Esophagus muscularis mucosa (tissue), 4 donors: ENCODE measurements around the gene TEX261. TPM values are rescaled to one million over a fixed set of nuclear protein-coding genes. Genes with fewer than 3 reads are reported as not detected.

Experiments used
- DNase-seq: peaks from one replicate; pipeline ENCODE4 v3.0.0-alpha.2; 2017; ENCODE audit errors: extremely low spot score
- H3K27ac ChIP-seq, 4 donors: fragments of 200-600 bp; sonication (generic); replicated peaks in 1 of 4; 1 replicate in 3 of 4; 2 replicates in 1 of 4; pipeline ENCODE4 v1.5.1; 2016 to 2019; ENCODE audit warnings: mild to moderate bottlenecking in 1 of 4
- H3K27me3 ChIP-seq, 4 donors: fragments of 200-600 bp; sonication (generic); one replicate each; pipeline versions ENCODE4 v1.5.1 to v1.6.0; 2016 to 2019
- H3K36me3 ChIP-seq, 4 donors: fragments of 200-600 bp; sonication (generic); one replicate each; pipeline ENCODE4 v1.5.1; 2016 to 2019
- H3K4me1 ChIP-seq, 4 donors: fragments of 200-600 bp; sonication (generic); one replicate each; pipeline ENCODE4 v1.5.1; 2016 to 2019
- H3K4me3 ChIP-seq, 4 donors: fragments of 200-600 bp; sonication (generic); 1 replicate in 2 of 4; 2 replicates in 2 of 4; pipeline ENCODE4 v1.5.1; 2016 to 2019; ENCODE audit warnings: mild to moderate bottlenecking in 4 of 4, moderate library complexity in 1 of 4
- H3K9me3 ChIP-seq, 4 donors: fragments of 200-600 bp; sonication (generic); 1 replicate in 3 of 4; 2 replicates in 1 of 4; pipeline ENCODE4 v1.5.1; 2016 to 2019
- EP300 ChIP-seq: sonication (generic); formaldehyde crosslinking; IDR thresholded peaks from one replicate; pipeline ENCODE4 v1.6.1; 2017; ENCODE audit warnings: antibody characterized with exemption
- POLR2A ChIP-seq: fragments of 450-650 bp; IDR thresholded peaks from one replicate; pipeline ENCODE4 v1.6.1; 2017; ENCODE audit warnings: antibody characterized with exemption, moderate library complexity, mild to moderate bottlenecking, low read depth
- POLR2AphosphoS5 ChIP-seq, 2 donors: sonication (generic); formaldehyde crosslinking; IDR thresholded peaks; one replicate each; pipeline ENCODE4 v1.6.1; 2017; ENCODE audit warnings: antibody characterized with exemption in 2 of 2
- WGBS: methylation state at CpG from one replicate; pipeline ENCODE4 v1.1.5; 2018; 5-methylcytosine and 5-hydroxymethylcytosine counted together
- intact Hi-C: fragments of 100-400 bp; cut with DNase I; formaldehyde crosslinking; loops from one replicate; pipeline ENCODE4 v1.15.1; 2023
- total RNA-seq, 4 donors: library from RNA; depleted of rRNA; stranded (reverse); fragments of >200 nt; gene quantifications; one replicate each; pipeline versions ENCODE4 v1.1.0 to v1.2.1, GENCODE V29; 2016
- TF ChIP-seq, protein P1 (sequence below), 3 experiments: fragments of 200-600 bp in 2 of 3; fragments of 450-650 bp in 1 of 3; sonication (generic) in 2 of 3; IDR thresholded peaks; one replicate each; pipeline ENCODE4 v1.5.1; 2017 to 2019; ENCODE audit warnings: antibody characterized with exemption in 3 of 3, mild to moderate bottlenecking in 2 of 3, moderate library complexity in 1 of 3

The TEX261 gene
- total RNA-seq, 4 donors from 2014 or later: 21.6 to 37.7 (median 33.3) TPM

- no peak for TF ChIP-seq EP300
- peak; percentile 74 for DNase-seq
- intact Hi-C loops: no loop called here
Observed at GRCh38 chr2:70991742-70992141, 2.9 kb downstream of the TEX261 start.

DNA sequence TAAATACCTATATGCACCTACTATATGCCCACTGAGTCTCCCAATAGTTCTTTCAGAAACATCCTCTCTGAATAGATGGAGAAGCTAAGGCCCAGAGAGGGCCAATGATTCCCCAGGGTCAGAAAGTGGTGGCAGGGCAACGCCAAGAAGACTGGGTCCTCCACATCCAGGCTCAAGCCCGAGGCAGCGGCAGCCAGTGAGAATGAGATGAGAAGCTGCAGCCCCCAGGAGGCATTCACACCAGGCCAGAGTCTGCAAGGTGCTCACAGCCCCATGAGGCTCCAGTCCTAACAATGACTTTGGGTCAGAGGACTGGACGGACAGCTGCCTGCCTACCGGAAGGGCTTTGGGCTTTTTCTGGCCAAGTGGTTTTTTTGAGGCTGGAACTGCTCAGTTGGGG lies 3.5 kb downstream of the TEX261 start:
- 93% methylated on average over 5 of the region's 5 CpGs for WGBS
- Histone ChIP-seq H3K4me3 (no peak overlapping the region), H3K9me3 (no peaks in the 10 kb centered on the region), H3K27ac (no peak overlapping the region), H3K36me3 (peaks cover 24 to 62% (median 59%) of the 10 kb centered on the region in 4 donors), H3K4me1 (peaks cover 25 to 55% (median 39%) of the 10 kb centered on the region in 4 donors), H3K27me3 (peaks cover 0 to 3% (median 0%) of the 10 kb centered on the region in 4 donors)
- intact Hi-C loops: no loop called here
- peak; percentile 86 for DNase-seq
- TF ChIP-seq, protein P1, sequence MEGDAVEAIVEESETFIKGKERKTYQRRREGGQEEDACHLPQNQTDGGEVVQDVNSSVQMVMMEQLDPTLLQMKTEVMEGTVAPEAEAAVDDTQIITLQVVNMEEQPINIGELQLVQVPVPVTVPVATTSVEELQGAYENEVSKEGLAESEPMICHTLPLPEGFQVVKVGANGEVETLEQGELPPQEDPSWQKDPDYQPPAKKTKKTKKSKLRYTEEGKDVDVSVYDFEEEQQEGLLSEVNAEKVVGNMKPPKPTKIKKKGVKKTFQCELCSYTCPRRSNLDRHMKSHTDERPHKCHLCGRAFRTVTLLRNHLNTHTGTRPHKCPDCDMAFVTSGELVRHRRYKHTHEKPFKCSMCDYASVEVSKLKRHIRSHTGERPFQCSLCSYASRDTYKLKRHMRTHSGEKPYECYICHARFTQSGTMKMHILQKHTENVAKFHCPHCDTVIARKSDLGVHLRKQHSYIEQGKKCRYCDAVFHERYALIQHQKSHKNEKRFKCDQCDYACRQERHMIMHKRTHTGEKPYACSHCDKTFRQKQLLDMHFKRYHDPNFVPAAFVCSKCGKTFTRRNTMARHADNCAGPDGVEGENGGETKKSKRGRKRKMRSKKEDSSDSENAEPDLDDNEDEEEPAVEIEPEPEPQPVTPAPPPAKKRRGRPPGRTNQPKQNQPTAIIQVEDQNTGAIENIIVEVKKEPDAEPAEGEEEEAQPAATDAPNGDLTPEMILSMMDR (IDR thresholded peaks at IDR 0.05): no peak
- no peak for TF ChIP-seq EP300
- TF ChIP-seq POLR2A: no peak
- TF ChIP-seq POLR2AphosphoS5 (IDR thresholded peaks at IDR 0.05): no peak

More at GRCh38 chr2:70991742-70992141, 2.9 kb downstream of the TEX261 start:
- Histone ChIP-seq H3K4me3 (no peak overlapping the region), H3K9me3 (no peaks in the 10 kb centered on the region), H3K36me3 (peaks cover 22 to 56% (median 53%) of the 10 kb centered on the region in 4 donors), H3K4me1 (peaks cover 25 to 55% (median 39%) of the 10 kb centered on the region in 4 donors), H3K27ac (no peak overlapping the region), H3K27me3 (peaks cover 0 to 3% (median 0%) of the 10 kb centered on the region in 4 donors)
- 89% methylated on average over 9 of the region's 9 CpGs for WGBS

DNA sequence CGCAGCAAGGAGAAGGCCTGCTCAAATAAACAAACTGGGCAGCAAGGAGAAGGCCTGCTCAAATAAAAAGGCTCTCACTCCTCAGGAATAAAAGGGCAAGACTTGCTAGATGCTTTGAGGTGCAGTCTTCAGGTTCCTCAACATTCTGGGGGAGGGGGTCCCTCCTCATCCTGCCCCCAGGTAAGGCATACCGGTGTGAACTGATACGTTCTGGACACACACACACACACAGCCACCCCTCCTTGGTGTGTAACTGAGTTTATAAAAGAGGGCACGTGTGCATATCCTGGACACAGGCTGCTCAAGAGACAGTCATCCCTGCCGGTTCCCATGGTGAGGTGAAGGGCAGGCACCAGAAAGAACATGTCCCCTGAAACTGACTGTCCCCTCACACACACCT lies 4.5 kb downstream of the TEX261 start:
- H3K36me3 ChIP-seq: peaks cover 24 to 72% (median 68%) of the 10 kb centered on the region in 4 donors
- no peak overlapping the region for H3K27ac ChIP-seq
- WGBS: 78% methylated on average over 5 of the region's 5 CpGs
- peaks cover 0 to 3% (median 0%) of the 10 kb centered on the region in 4 donors for H3K27me3 ChIP-seq
- TF ChIP-seq EP300 (no peak), POLR2AphosphoS5 (IDR thresholded peaks at IDR 0.05) (no peak)
- H3K4me3 ChIP-seq: no peak overlapping the region
- H3K9me3 ChIP-seq: no peaks in the 10 kb centered on the region
- intact Hi-C loops: no loop called here
- DNase-seq: peak; percentile 31
- H3K4me1 ChIP-seq: peaks cover 21 to 54% (median 34%) of the 10 kb centered on the region in 4 donors

GRCh38 chr2:70988726-70989648 lies 5.7 kb downstream of the TEX261 start:
- peaks cover 21 to 60% (median 35%) of the 10 kb centered on the region in 4 donors for H3K4me1 ChIP-seq
- no peak overlapping the region for H3K4me3 ChIP-seq
- intact Hi-C loops: no loop called here
- H3K27me3 ChIP-seq: no peaks in the 10 kb centered on the region
- no peaks in the 10 kb centered on the region for H3K9me3 ChIP-seq
- WGBS: 88% methylated on average over 16 of the region's 16 CpGs
- H3K27ac ChIP-seq: no peak overlapping the region
- peaks cover 24 to 78% (median 71%) of the 10 kb centered on the region in 4 donors for H3K36me3 ChIP-seq
- TF ChIP-seq, protein P1 (IDR thresholded peaks at IDR 0.05): no peak
- TF ChIP-seq POLR2AphosphoS5 (IDR thresholded peaks at IDR 0.05) (no peak), POLR2A (no peak), EP300 (no peak)
- DNase-seq: peak; percentile 62

DNA sequence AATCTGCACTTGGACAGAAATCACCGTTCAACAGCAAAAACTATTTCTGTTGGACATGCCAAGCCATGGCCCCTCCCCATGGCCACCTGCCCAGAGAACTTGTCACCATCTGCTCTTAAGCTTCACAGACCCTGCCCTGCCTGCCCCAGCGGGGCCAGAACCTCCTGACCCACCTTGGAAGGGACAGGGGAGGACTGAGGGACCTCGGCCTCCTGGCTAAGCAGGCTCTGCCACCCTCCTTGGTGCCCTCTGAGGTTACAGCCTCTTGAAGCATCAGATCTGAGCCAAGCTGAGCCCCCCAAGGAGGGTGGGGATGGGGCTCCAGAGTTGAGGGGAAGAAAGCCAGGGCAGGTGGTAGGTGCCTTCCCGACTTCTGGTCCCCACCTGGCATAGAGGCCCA lies 6.5 kb downstream of the TEX261 start:
- Histone ChIP-seq H3K9me3 (no peaks in the 10 kb centered on the region), H3K4me3 (no peak overlapping the region), H3K27ac (peak overlapping the region in 2 of 4 donors; percentile 7 to 57), H3K4me1 (peaks cover 13 to 52% (median 26%) of the 10 kb centered on the region in 4 donors), H3K36me3 (peaks cover 24 to 81% (median 73%) of the 10 kb centered on the region in 4 donors), H3K27me3 (no peaks in the 10 kb centered on the region)
- TF ChIP-seq POLR2AphosphoS5 (IDR thresholded peaks at IDR 0.05) (no peak), POLR2A (no peak), EP300 (no peak)
- TF ChIP-seq, protein P1 (IDR thresholded peaks at IDR 0.05): no peak
- peak; percentile 66 for DNase-seq
- intact Hi-C loops: no loop called here
- 65% methylated on average over 3 of the region's 4 CpGs for WGBS
